Psoas muscle (tissue), 8 donors: ENCODE measurements around the gene NOTCH4. TPM values are rescaled to one million over a fixed set of nuclear protein-coding genes. Genes with fewer than 3 reads are reported as not detected.

Experiments used
- ATAC-seq, 4 donors: fragments of 200-7000 bp; cut with Tn5 transposase; one replicate each; pipeline ENCODE4 v1.9.1; 2020; ENCODE audit warnings: moderate library complexity in 3 of 4, mild to moderate bottlenecking in 2 of 4
- DNase-seq, 2 donors: peaks; one replicate each; pipeline ENCODE4 v3.0.0-alpha.2; 2020
- H3K27ac ChIP-seq: fragments of 200-600 bp; one replicate; pipeline ENCODE4 v1.8.0; 2022
- H3K27me3 ChIP-seq, 3 donors: fragments of 200-600 bp in 1 of 3; one replicate each; pipeline versions ENCODE4 v1.6.1 to v1.8.0; 2013 to 2022; ENCODE audit warnings: low read length in 2 of 3, mild to moderate bottlenecking in 2 of 3, moderate library complexity in 1 of 3; ENCODE audit not compliant: insufficient read depth in 3 of 3
- H3K36me3 ChIP-seq, 2 donors: fragments of 200-600 bp in 1 of 2; one replicate each; pipeline versions ENCODE4 v1.6.1 to v1.8.0; 2013 to 2022; ENCODE audit warnings: low read depth in 1 of 2, mild to moderate bottlenecking in 1 of 2, moderate library complexity in 1 of 2; ENCODE audit not compliant: insufficient read depth in 1 of 2
- H3K4me1 ChIP-seq: fragments of 200-600 bp; one replicate; pipeline ENCODE4 v1.8.0; 2022
- H3K4me3 ChIP-seq: fragments of 200-600 bp; one replicate; pipeline ENCODE4 v1.8.0; 2022; ENCODE audit warnings: mild to moderate bottlenecking
- H3K9me3 ChIP-seq: fragments of 200-600 bp; one replicate; pipeline ENCODE4 v1.8.0; 2022
- CTCF ChIP-seq: fragments of 200-600 bp; IDR thresholded peaks from one replicate; pipeline ENCODE4 v1.8.0; 2022; ENCODE audit warnings: antibody characterized with exemption
- WGBS, 3 donors: extraction: QIAGEN DNeasy Blood & Tissue Kit; methylation state at CpG; one replicate each; pipeline versions ENCODE4 v1.1.6 to v1.1.7; 2013; 5-methylcytosine and 5-hydroxymethylcytosine counted together
- intact Hi-C, 2 donors: fragments of 100-400 bp; cut with DNase I; formaldehyde crosslinking; loops; one replicate each; pipeline versions ENCODE4 v1.11.0 to v1.14.2; 2022
- polyA plus RNA-seq, 3 donors: library from polyadenylated mRNA; stranded (reverse); fragments of 200-250 nt; gene quantifications; one replicate each; pipeline ENCODE4 v1.2.3, GENCODE V29; 2013
- total RNA-seq, 4 donors: library from RNA; stranded (reverse); fragmentation: NEBNext Ultra II Directional in 2 of 4; extraction: Animal tissue kit (Norgen Biotek cat#: 25700) in 2 of 4; gene quantifications; one replicate each; pipeline versions ENCODE4 v1.2.1 to v1.2.4, GENCODE V29; 2021 to 2023
- donor health status: healthy with polysubstance abuse.
- donor health status: DM: no; HTN: no; CAD: no; lungs with moderate emphysema.
- donor health status: Bipolar disorder and iron deficiency.
- donor health status: healthy.
- donor health status: DM: yes; HTN: yes; CAD: no.
- donor health status: DM: no; HTN: no; CAD: no.
- donor health status: DM: no; HTN: no; CAD: no.
- donor health status: DM: yes; HTN: yes; CAD: no.

NOTCH4 gene
- total and polyA plus RNA-seq, 7 donors = 9.7 to 19.5 (median 12.6) TPM

- TF ChIP-seq CTCF = no peak
- Histone ChIP-seq H3K4me1 (peaks cover 9% of the 10 kb centered on the region), H3K4me3 (no peak overlapping the region), H3K36me3 (peaks cover 8 to 56% of the 10 kb centered on the region in 2 donors), H3K27me3 (peaks cover 0 to 4% (median 0%) of the 10 kb centered on the region in 3 donors), H3K9me3 (no peaks in the 10 kb centered on the region), H3K27ac (no peak overlapping the region)
- intact Hi-C loops = no loop called here
- no peak for DNase-seq
- 89 to 97% (median 95%) methylated on average over 9 of the region's 9 CpGs for WGBS, 3 donors
- ATAC-seq = no peak
These were observed 67.0 kb downstream of the NOTCH4 start for GRCh38 chr6:32156891-32157290.

GRCh38 chr6:32154514-32155161 lies 69.2 kb downstream of the NOTCH4 start:
- Histone ChIP-seq H3K4me3 (peak overlapping the region; percentile 76), H3K36me3 (peaks cover 8 to 37% of the 10 kb centered on the region in 2 donors), H3K27me3 (peaks cover 0 to 7% (median 6%) of the 10 kb centered on the region in 3 donors), H3K4me1 (peaks cover 9% of the 10 kb centered on the region), H3K27ac (peak overlapping the region; percentile 74), H3K9me3 (no peaks in the 10 kb centered on the region)
- ATAC-seq = peak; percentile 81 to 90 (median 89)
- DNase-seq = peak; percentile 60 to 83
- peak; percentile 44 for TF ChIP-seq CTCF
- 3 to 5% (median 5%) methylated on average over 24 to 34 of the region's 34 CpGs for WGBS, 3 donors
- intact Hi-C loops = loop anchor here (1.0 to 5.0 kb wide), 2 partner anchors 36 to 37 kb away; no protein-coding TSS in a partner anchor

GRCh38 chr6:32153564-32154513 lies 70.0 kb downstream of the NOTCH4 start, which contains the start of gene PPT2:
PPT2 (plus strand) TSS chr6:32154141; CDS start chr6:32154595, 454 bp downstream.
- intact Hi-C loops = loop anchor here (1.0 to 5.0 kb wide), 2 partner anchors 36 to 37 kb away; no protein-coding TSS in a partner anchor
- Histone ChIP-seq H3K4me3 (peak within 1 kb of the TSS; percentile 76), H3K4me1 (peaks cover 9% of the 10 kb centered on the region), H3K27me3 (peaks cover 0 to 15% (median 7%) of the 10 kb centered on the region in 3 donors), H3K9me3 (no peaks in the 10 kb centered on the region), H3K27ac (peak within 1 kb of the TSS; percentile 74), H3K36me3 (peaks cover 8 to 33% of the 10 kb centered on the region in 2 donors)
- TF ChIP-seq CTCF = peak; percentile 13
- WGBS, 3 donors = 2 to 4% (median 2%) methylated on average over 52 of the region's 52 CpGs
- DNase-seq (peak; percentile 93 to 95), ATAC-seq (peak; percentile 82 to 93 (median 89))

GRCh38 chr6:32152769-32153563 lies 70.9 kb downstream of the NOTCH4 start:
- 45 to 53% (median 46%) methylated on average over 35 of the region's 35 CpGs for WGBS, 3 donors
- DNase-seq (peak; percentile 34 to 64), ATAC-seq (peak in 2 of 4 donors; percentile 6 to 10)
- H3K27me3 ChIP-seq = peaks cover 0 to 24% (median 14%) of the 10 kb centered on the region in 3 donors
- peaks cover 2 to 24% of the 10 kb centered on the region in 2 donors for H3K36me3 ChIP-seq
- H3K4me3 ChIP-seq = peak overlapping the region; percentile 76
- peak overlapping the region; percentile 74 for H3K27ac ChIP-seq
- intact Hi-C loops = loop anchor here in 1 of 2 donors (5.0 kb wide), 1 partner anchor 36 kb away; no protein-coding TSS in a partner anchor
- H3K4me1 ChIP-seq = peaks cover 9% of the 10 kb centered on the region
- no peak for TF ChIP-seq CTCF
- H3K9me3 ChIP-seq = no peaks in the 10 kb centered on the region
